ENCODE results near the gene ZMYND15. TPM values are rescaled to one million over a fixed set of nuclear protein-coding genes. Genes with fewer than 3 reads are reported as not detected.

ZMYND15 gene
- total and polyA plus RNA-seq, 2 of the 13 experiments (the other 11 are each of a cell fraction or from before 2014, with no cell fraction given) = 0.24 to 2.7 TPM

GRCh38 chr17:4788159-4788806 is 48.6 kb downstream of the ZMYND15 start (continued):
- TF ChIP-seq, protein P1, sequence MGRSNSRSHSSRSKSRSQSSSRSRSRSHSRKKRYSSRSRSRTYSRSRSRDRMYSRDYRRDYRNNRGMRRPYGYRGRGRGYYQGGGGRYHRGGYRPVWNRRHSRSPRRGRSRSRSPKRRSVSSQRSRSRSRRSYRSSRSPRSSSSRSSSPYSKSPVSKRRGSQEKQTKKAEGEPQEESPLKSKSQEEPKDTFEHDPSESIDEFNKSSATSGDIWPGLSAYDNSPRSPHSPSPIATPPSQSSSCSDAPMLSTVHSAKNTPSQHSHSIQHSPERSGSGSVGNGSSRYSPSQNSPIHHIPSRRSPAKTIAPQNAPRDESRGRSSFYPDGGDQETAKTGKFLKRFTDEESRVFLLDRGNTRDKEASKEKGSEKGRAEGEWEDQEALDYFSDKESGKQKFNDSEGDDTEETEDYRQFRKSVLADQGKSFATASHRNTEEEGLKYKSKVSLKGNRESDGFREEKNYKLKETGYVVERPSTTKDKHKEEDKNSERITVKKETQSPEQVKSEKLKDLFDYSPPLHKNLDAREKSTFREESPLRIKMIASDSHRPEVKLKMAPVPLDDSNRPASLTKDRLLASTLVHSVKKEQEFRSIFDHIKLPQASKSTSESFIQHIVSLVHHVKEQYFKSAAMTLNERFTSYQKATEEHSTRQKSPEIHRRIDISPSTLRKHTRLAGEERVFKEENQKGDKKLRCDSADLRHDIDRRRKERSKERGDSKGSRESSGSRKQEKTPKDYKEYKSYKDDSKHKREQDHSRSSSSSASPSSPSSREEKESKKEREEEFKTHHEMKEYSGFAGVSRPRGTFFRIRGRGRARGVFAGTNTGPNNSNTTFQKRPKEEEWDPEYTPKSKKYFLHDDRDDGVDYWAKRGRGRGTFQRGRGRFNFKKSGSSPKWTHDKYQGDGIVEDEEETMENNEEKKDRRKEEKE (IDR thresholded peaks at IDR 0.05) = no peak
- TF ChIP-seq ZNF510 (CRISPR knock-in tag; IDR thresholded peaks at IDR 0.05; ENCODE audit: low read depth) (no peak), ZFP41 (CRISPR knock-in tag; IDR thresholded peaks at IDR 0.05; ENCODE audit: borderline replicate concordance) (0 out of 2 replicates have a peak, but pooled peaks have one; percentile 3), SYNCRIP (IDR thresholded peaks at IDR 0.05; ENCODE audit: insufficient read depth, low read depth, low read length) (no peak), RBAK (CRISPR knock-in tag; IDR thresholded peaks at IDR 0.05) (no peak), MEF2D (CRISPR knock-in tag; IDR thresholded peaks at IDR 0.05) (no peak), GATAD2A (CRISPR knock-in tag; IDR thresholded peaks at IDR 0.05) (no peak), ZNF234 (CRISPR knock-in tag; conservative IDR thresholded peaks at IDR 0.05) (no peak; the same call in 1 of the 2 replicates), ZNF737 (CRISPR knock-in tag; IDR thresholded peaks at IDR 0.05; ENCODE audit: borderline replicate concordance) (no peak), ADNP (CRISPR knock-in tag; IDR thresholded peaks at IDR 0.05) (peak; percentile 80), ZNF550 (CRISPR knock-in tag; IDR thresholded peaks at IDR 0.05; ENCODE audit: borderline replicate concordance) (no peak), ZNF256 (CRISPR knock-in tag; conservative IDR thresholded peaks at IDR 0.05) (no peak), HOXA3 (CRISPR knock-in tag; IDR thresholded peaks at IDR 0.05) (no peak), ZNF180 (CRISPR knock-in tag; IDR thresholded peaks at IDR 0.05; ENCODE audit: borderline replicate concordance, low read depth) (no peak), KDM4B (CRISPR knock-in tag; IDR thresholded peaks at IDR 0.05) (no peak), CBX2 (IDR thresholded peaks at IDR 0.05; ENCODE audit: low read depth, low read length) (no peak), CBX2 (CRISPR knock-in tag; IDR thresholded peaks at IDR 0.05; ENCODE audit: low read depth) (no peak), ZNF713 (CRISPR knock-in tag; IDR thresholded peaks at IDR 0.05) (no peak), MATR3 (CRISPR knock-in tag; IDR thresholded peaks at IDR 0.05) (no peak), ZSCAN9 (CRISPR knock-in tag; IDR thresholded peaks at IDR 0.05; ENCODE audit: borderline replicate concordance) (no peak), ZNF569 (CRISPR knock-in tag; IDR thresholded peaks at IDR 0.05; ENCODE audit: borderline replicate concordance) (no peak)
- TF ChIP-seq, protein P2, sequence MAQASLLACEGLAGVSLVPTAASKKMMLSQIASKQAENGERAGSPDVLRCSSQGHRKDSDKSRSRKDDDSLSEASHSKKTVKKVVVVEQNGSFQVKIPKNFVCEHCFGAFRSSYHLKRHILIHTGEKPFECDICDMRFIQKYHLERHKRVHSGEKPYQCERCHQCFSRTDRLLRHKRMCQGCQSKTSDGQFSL (CRISPR knock-in tag; IDR thresholded peaks at IDR 0.05) = peak; percentile 11; the same call in 1 of the 2 replicates
- TF ChIP-seq, protein P3, sequence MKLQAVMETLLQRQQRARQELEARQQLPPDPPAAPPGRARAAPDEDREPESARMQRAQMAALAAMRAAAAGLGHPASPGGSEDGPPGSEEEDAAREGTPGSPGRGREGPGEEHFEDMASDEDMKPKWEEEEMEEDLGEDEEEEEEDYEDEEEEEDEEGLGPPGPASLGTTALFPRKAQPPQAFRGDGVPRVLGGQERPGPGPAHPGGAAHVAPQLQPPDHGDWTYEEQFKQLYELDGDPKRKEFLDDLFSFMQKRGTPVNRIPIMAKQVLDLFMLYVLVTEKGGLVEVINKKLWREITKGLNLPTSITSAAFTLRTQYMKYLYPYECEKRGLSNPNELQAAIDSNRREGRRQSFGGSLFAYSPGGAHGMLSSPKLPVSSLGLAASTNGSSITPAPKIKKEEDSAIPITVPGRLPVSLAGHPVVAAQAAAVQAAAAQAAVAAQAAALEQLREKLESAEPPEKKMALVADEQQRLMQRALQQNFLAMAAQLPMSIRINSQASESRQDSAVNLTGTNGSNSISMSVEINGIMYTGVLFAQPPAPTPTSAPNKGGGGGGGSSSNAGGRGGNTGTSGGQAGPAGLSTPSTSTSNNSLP (IDR thresholded peaks at IDR 0.05; ENCODE audit: low read depth, low read length) = no peak
- TF ChIP-seq, protein P4, sequence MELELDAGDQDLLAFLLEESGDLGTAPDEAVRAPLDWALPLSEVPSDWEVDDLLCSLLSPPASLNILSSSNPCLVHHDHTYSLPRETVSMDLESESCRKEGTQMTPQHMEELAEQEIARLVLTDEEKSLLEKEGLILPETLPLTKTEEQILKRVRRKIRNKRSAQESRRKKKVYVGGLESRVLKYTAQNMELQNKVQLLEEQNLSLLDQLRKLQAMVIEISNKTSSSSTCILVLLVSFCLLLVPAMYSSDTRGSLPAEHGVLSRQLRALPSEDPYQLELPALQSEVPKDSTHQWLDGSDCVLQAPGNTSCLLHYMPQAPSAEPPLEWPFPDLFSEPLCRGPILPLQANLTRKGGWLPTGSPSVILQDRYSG (CRISPR knock-in tag; IDR thresholded peaks at IDR 0.05) = 0 out of 2 replicates have a peak, but pooled peaks have one; percentile 44
- TF ChIP-seq, protein P5, sequence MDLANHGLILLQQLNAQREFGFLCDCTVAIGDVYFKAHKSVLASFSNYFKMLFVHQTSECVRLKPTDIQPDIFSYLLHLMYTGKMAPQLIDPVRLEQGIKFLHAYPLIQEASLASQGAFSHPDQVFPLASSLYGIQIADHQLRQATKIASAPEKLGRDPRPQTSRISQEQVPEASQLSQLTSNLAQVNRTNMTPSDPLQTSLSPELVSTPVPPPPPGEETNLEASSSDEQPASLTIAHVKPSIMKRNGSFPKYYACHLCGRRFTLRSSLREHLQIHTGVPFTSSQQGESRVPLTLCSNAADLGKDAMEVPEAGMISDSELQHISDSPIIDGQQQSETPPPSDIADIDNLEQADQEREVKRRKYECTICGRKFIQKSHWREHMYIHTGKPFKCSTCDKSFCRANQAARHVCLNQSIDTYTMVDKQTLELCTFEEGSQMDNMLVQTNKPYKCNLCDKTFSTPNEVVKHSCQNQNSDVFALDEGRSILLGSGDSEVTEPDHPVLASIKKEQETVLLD (CRISPR knock-in tag; IDR thresholded peaks at IDR 0.05; ENCODE audit: low read depth) = no peak
